Stomach (tissue), 9 donors: ENCODE results near the gene DBN1. TPM values are rescaled to one million over a fixed set of nuclear protein-coding genes. Genes with fewer than 3 reads are reported as not detected.

Experiments used
- DNase-seq, 2 donors: peaks; one replicate each; pipeline versions ENCODE4 v3.0.0 to v3.0.0-alpha.2; 2013 to 2019
- H3K27ac ChIP-seq, 5 donors: fragments of 200-600 bp in 4 of 5; sonication (generic) in 4 of 5; one replicate each; pipeline ENCODE4 v1.5.1; 2013 to 2019; ENCODE audit warnings: mild to moderate bottlenecking in 1 of 5, moderate library complexity in 1 of 5
- H3K27me3 ChIP-seq, 3 donors: fragments of 200-600 bp; sonication (generic); one replicate each; pipeline ENCODE4 v1.5.1; 2017 to 2019; ENCODE audit warnings: mixed run types in 1 of 3
- H3K36me3 ChIP-seq, 4 donors: fragments of 200-600 bp; sonication (generic); 1 replicate in 3 of 4; 2 replicates in 1 of 4; pipeline ENCODE4 v1.5.1; 2016 to 2019
- H3K4me1 ChIP-seq, 4 donors: fragments of 200-600 bp; sonication (generic); one replicate each; pipeline ENCODE4 v1.5.1; 2016 to 2019
- H3K4me3 ChIP-seq, 4 donors: fragments of 200-600 bp; sonication (generic) in 3 of 4; one replicate each; pipeline ENCODE4 v1.5.1; 2016 to 2019; ENCODE audit warnings: mild to moderate bottlenecking in 1 of 4
- H3K9me3 ChIP-seq, 4 donors: fragments of 200-600 bp; sonication (generic); one replicate each; pipeline ENCODE4 v1.5.1; 2016 to 2019
- CTCF ChIP-seq, 7 experiments: fragments of 450-650 bp in 4 of 7; fragments of 200-600 bp in 3 of 7; sonication (generic) in 3 of 7; IDR thresholded peaks; one replicate each; pipeline ENCODE4 v1.5.1; 2016 to 2019; ENCODE audit warnings: antibody characterized with exemption in 7 of 7, control low read depth in 2 of 7, mild to moderate bottlenecking in 1 of 7
- EP300 ChIP-seq: sonication (generic); formaldehyde crosslinking; IDR thresholded peaks from one replicate; pipeline ENCODE4 v1.6.1; 2017; ENCODE audit warnings: antibody characterized with exemption
- POLR2A ChIP-seq, 4 donors: fragments of 450-650 bp; IDR thresholded peaks; one replicate each; pipeline ENCODE4 v1.6.1; 2016; ENCODE audit warnings: antibody characterized with exemption in 4 of 4, control low read depth in 2 of 4, mild to moderate bottlenecking in 1 of 4, moderate library complexity in 1 of 4
- POLR2AphosphoS5 ChIP-seq, 3 donors: sonication (generic); formaldehyde crosslinking; IDR thresholded peaks; one replicate each; pipeline ENCODE4 v1.6.1; 2016; ENCODE audit warnings: antibody characterized with exemption in 3 of 3
- WGBS, 5 donors: extraction: QIAGEN DNeasy Blood & Tissue Kit in 3 of 5; methylation state at CpG; one replicate each; pipeline versions ENCODE4 v1.1.5 to v1.1.7; 2013 to 2018; 5-methylcytosine and 5-hydroxymethylcytosine counted together
- intact Hi-C: fragments of 100-400 bp; cut with DNase I; formaldehyde crosslinking; loops from one replicate; pipeline ENCODE4 v1.15.1; 2023; ENCODE audit warnings: low total_unique reads
- polyA plus RNA-seq, 3 donors: library from polyadenylated mRNA; stranded (reverse); fragments of 200-250 nt; gene quantifications; one replicate each; pipeline ENCODE4 v1.2.3, GENCODE V29; 2013
- total RNA-seq, 5 donors: library from RNA; depleted of rRNA; stranded (reverse); fragments of >200 nt; gene quantifications; one replicate each; pipeline versions ENCODE4 v1.1.0 to v1.2.3, GENCODE V29; 2014 to 2016
- donor health status: healthy with polysubstance abuse.
- donor health status: Bipolar disorder and iron deficiency.
- donor health status: healthy.

DBN1 gene
- total and polyA plus RNA-seq, 8 donors = 14.7 to 78.1 (median 36.5) TPM

- intact Hi-C loops = no loop called here
- TF ChIP-seq CTCF (IDR thresholded peaks at IDR 0.05) (no peak), EP300 (no peak)
- peaks cover 20 to 45% (median 42%) of the 10 kb centered on the region in 4 donors for H3K4me1 ChIP-seq
- peaks cover 0 to 12% (median 3%) of the 10 kb centered on the region in 3 donors for H3K27me3 ChIP-seq
- peak overlapping the region in 1 of 5 donors; percentile 10 for H3K27ac ChIP-seq
- H3K4me3 ChIP-seq = no peak overlapping the region
- H3K9me3 ChIP-seq = no peaks in the 10 kb centered on the region
- DNase-seq = no peak
- H3K36me3 ChIP-seq = peaks cover 22 to 49% (median 39%) of the 10 kb centered on the region in 4 donors
- 88 to 100% (median 96%) methylated on average over 2 of the region's 2 CpGs for WGBS, 5 donors
These were observed 5.1 kb downstream of the DBN1 start for GRCh38 chr5:177468329-177468684.

- Histone ChIP-seq H3K36me3 (peaks cover 22 to 56% (median 39%) of the 10 kb centered on the region in 4 donors), H3K4me3 (no peak overlapping the region), H3K4me1 (peaks cover 16 to 42% (median 37%) of the 10 kb centered on the region in 4 donors), H3K9me3 (no peaks in the 10 kb centered on the region), H3K27me3 (peaks cover 0 to 7% (median under 1%) of the 10 kb centered on the region in 3 donors), H3K27ac (no peak overlapping the region)
- no peak for DNase-seq
- TF ChIP-seq POLR2A (IDR thresholded peaks at IDR 0.05) (no peak), CTCF (IDR thresholded peaks at IDR 0.05) (no peak), POLR2AphosphoS5 (IDR thresholded peaks at IDR 0.05) (no peak), EP300 (no peak)
- 93 to 97% (median 95%) methylated on average over 28 to 31 of the region's 31 CpGs for WGBS, 5 donors
- intact Hi-C loops = no loop called here
These were observed 6.0 kb downstream of the DBN1 start for GRCh38 chr5:177467436-177467835.

GRCh38 chr5:177466861-177467260, 6.6 kb downstream of the DBN1 start:
- Histone ChIP-seq H3K9me3 (no peaks in the 10 kb centered on the region), H3K4me1 (peaks cover 11 to 37% (median 32%) of the 10 kb centered on the region in 4 donors), H3K27ac (no peak overlapping the region), H3K27me3 (peaks cover 0 to 1% (median 0%) of the 10 kb centered on the region in 3 donors), H3K36me3 (peaks cover 22 to 61% (median 39%) of the 10 kb centered on the region in 4 donors), H3K4me3 (no peak overlapping the region)
- intact Hi-C loops = no loop called here
- no peak for DNase-seq
- TF ChIP-seq POLR2AphosphoS5 (IDR thresholded peaks at IDR 0.05) = no peak
- no peak for TF ChIP-seq EP300
- WGBS, 5 donors = 91 to 96% (median 94%) methylated on average over 25 of the region's 25 CpGs

GRCh38 chr5:177465044-177465443, 8.4 kb downstream of the DBN1 start:
- Histone ChIP-seq H3K9me3 (no peaks in the 10 kb centered on the region), H3K36me3 (peaks cover 25 to 69% (median 45%) of the 10 kb centered on the region in 4 donors), H3K4me1 (peaks cover 0 to 19% (median 14%) of the 10 kb centered on the region in 4 donors), H3K27ac (no peak overlapping the region), H3K4me3 (no peak overlapping the region), H3K27me3 (no peaks in the 10 kb centered on the region)
- 87 to 99% (median 98%) methylated on average over 11 of the region's 11 CpGs for WGBS, 5 donors
- no peak for TF ChIP-seq CTCF (IDR thresholded peaks at IDR 0.05)
- no peak for TF ChIP-seq POLR2A (IDR thresholded peaks at IDR 0.05)
- no peak for TF ChIP-seq EP300
- TF ChIP-seq POLR2AphosphoS5 (IDR thresholded peaks at IDR 0.05) = no peak
- DNase-seq = no peak
- intact Hi-C loops = no loop called here

- Histone ChIP-seq H3K36me3 (peaks cover 23 to 79% (median 54%) of the 10 kb centered on the region in 4 donors), H3K4me3 (no peak overlapping the region), H3K27ac (peak overlapping the region in 3 of 5 donors; percentile 51 to 64 (median 54)), H3K27me3 (no peaks in the 10 kb centered on the region), H3K4me1 (peaks cover 0 to 16% (median 4%) of the 10 kb centered on the region in 4 donors), H3K9me3 (no peaks in the 10 kb centered on the region)
- peak in 1 of 2 donors; percentile 63 for DNase-seq
- intact Hi-C loops = no loop called here
- WGBS, 5 donors = 76 to 84% (median 80%) methylated on average over 27 of the region's 27 CpGs
- TF ChIP-seq POLR2A (IDR thresholded peaks at IDR 0.05) (no peak), EP300 (no peak), CTCF (IDR thresholded peaks at IDR 0.05) (no peak), POLR2AphosphoS5 (IDR thresholded peaks at IDR 0.05) (no peak)
These were observed 11.3 kb downstream of the DBN1 start for GRCh38 chr5:177462021-177462670.
